NCI-H1436 treated with DMSO at 0.1 percent for 48 hours (cell line): ENCODE data around the gene C19orf33.

Source experiments
- DNase-seq: peaks from one replicate; lab custom pipeline; 2025; lab: John Stamatoyannopoulos, UW

The C19orf33 gene

GRCh38 chr19:38280030-38280921 lies 23.8 kb upstream of the C19orf33 start:
- no peak for DNase-seq

- no peak for DNase-seq
These were observed 22.1 kb upstream of the C19orf33 start for GRCh38 chr19:38281811-38282566.

- DNase-seq = no peak
These were observed 20.8 kb upstream of the C19orf33 start for GRCh38 chr19:38283271-38283670.

GRCh38 chr19:38284422-38284821 lies 19.6 kb upstream of the C19orf33 start:
- no peak for DNase-seq

GRCh38 chr19:38285567-38285966 lies 18.5 kb upstream of the C19orf33 start:
- no peak for DNase-seq

GRCh38 chr19:38287604-38288003 lies 16.4 kb upstream of the C19orf33 start:
- DNase-seq = no peak

GRCh38 chr19:38288123-38288855 lies 15.8 kb upstream of the C19orf33 start:
- DNase-seq = no peak

- no peak for DNase-seq
These were observed 14.1 kb upstream of the C19orf33 start for GRCh38 chr19:38289955-38290354.

GRCh38 chr19:38290631-38291147 lies 13.4 kb upstream of the C19orf33 start:
- DNase-seq = no peak

- DNase-seq = no peak
These were observed 12.2 kb upstream of the C19orf33 start for GRCh38 chr19:38291855-38292254.

GRCh38 chr19:38293281-38293680 lies 10.8 kb upstream of the C19orf33 start:
- DNase-seq = no peak

- DNase-seq = no peak
These were observed 10.0 kb upstream of the C19orf33 start for GRCh38 chr19:38294090-38294489.

GRCh38 chr19:38298821-38299680 lies 5.0 kb upstream of the C19orf33 start:
- DNase-seq = no peak

- DNase-seq = no peak
These were observed 358 bp downstream of the C19orf33 start for GRCh38 chr19:38304352-38304865.

GRCh38 chr19:38304866-38305429 lies 897 bp downstream of the C19orf33 start:
- no peak for DNase-seq

GRCh38 chr19:38306236-38306635 lies 2.2 kb downstream of the C19orf33 start:
- DNase-seq = no peak

GRCh38 chr19:38307076-38307475 lies 3.0 kb downstream of the C19orf33 start:
- no peak for DNase-seq

- DNase-seq = no peak
These were observed 3.5 kb downstream of the C19orf33 start for GRCh38 chr19:38307597-38307996.

GRCh38 chr19:38308006-38308766 lies 4.1 kb downstream of the C19orf33 start:
- no peak for DNase-seq
